GM18505 (cell line): ENCODE measurements around the gene XPA.

Experiments
- ATAC-seq: cut with Tn5 transposase; IDR thresholded peaks from one replicate; pipeline ENCODE4 v1.9.1; 2021; ENCODE audit not compliant: unreplicated experiment
- POLR2A ChIP-seq: IDR thresholded peaks from 4 replicates; pipeline ENCODE4 v1.6.1; 2011; ENCODE audit warnings: borderline replicate concordance; ENCODE audit not compliant: insufficient read depth, insufficient read length; ENCODE audit errors: extremely low read depth

XPA gene

GRCh38 chr9:97658707-97659106 is 38.4 kb downstream of the XPA start:
- no peak for ATAC-seq
- no peak for TF ChIP-seq POLR2A

DNA sequence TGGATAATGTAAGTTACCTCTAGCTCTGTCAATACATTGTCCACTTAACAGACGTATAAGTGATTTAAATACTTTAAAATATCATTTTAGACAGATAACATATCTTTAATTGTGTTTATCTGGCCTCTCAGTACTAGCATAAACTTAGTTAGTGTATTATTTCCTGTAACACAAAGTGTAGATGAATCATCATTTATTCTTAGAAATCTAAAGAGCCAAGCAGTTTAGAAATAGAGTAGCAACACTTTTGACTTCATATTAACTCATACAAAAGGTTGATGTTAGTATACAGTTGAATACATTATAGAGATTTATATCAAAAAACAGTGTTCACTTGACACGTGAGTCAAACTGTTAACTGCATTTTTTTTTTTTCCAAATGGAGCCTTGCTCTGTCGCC is 45.5 kb downstream of the XPA start:
- ATAC-seq = no peak
- no peak for TF ChIP-seq POLR2A

- no peak for ATAC-seq
- no peak for TF ChIP-seq POLR2A
Observed at GRCh38 chr9:97647996-97648395, 49.1 kb downstream of the XPA start.

DNA sequence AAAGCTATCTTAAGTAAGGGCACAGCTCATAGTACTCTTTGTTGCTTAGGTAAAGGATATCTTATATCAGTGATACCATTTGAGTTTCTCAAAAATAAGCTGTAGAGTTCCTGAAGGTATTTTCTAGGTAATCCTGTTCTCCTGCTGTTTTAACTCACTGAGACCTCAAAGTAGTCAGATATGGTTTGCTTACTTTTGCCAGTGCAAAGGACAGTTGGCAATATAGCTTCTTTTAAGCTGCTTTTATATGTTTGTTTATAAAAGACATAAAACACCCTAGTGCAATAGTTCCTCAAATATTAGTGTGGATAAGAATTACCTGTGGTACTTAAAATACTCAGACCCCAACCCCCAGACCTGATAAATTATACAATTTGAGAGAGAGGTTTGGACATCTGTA is 51.4 kb downstream of the XPA start:
- ATAC-seq = no peak
- TF ChIP-seq POLR2A = no peak

DNA sequence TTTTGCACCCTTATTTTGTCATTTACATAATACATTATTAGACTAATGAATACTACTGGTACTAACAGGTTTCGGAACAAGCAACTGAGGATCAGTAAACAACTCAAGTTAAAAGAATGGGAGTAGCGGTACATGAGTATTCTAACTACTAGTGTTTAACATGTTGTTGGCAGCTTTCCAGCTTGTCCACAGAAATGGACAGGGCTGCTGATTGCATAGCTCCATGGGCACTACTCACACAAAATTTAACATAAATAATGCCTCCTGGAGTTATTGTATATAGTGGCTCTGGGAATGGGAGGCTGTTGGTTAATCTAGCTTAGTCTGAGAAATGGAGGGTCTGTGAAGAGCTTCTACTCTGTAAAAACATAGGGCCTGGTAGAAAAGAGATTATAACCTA is 56.8 kb downstream of the XPA start:
- no peak for TF ChIP-seq POLR2A
- no peak for ATAC-seq

- ATAC-seq = no peak
- no peak for TF ChIP-seq POLR2A
Observed at GRCh38 chr9:97638666-97639065, 58.5 kb downstream of the XPA start.

- no peak for ATAC-seq
- no peak for TF ChIP-seq POLR2A
Observed at GRCh38 chr9:97636903-97637302, 60.2 kb downstream of the XPA start.

DNA sequence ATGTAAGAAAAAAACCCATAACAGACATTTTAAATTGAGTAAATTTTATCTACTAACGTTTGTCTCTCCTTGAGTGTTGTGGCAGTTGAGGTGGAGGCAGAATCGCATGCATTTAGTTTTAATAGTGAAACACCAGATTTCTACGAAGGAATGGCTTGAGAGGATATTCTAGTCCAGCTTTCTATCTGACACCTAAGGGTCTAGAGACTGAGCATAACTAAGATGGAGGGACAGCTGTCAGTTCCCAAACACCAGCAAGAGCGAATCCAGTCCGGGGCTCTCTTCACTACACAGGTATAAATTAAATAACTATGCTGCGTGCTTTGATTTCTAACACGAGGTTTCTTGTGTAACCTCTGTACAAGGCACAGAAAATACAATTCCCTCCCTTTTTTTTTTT is 62.1 kb downstream of the XPA start:
- no peak for TF ChIP-seq POLR2A
- no peak for ATAC-seq

DNA sequence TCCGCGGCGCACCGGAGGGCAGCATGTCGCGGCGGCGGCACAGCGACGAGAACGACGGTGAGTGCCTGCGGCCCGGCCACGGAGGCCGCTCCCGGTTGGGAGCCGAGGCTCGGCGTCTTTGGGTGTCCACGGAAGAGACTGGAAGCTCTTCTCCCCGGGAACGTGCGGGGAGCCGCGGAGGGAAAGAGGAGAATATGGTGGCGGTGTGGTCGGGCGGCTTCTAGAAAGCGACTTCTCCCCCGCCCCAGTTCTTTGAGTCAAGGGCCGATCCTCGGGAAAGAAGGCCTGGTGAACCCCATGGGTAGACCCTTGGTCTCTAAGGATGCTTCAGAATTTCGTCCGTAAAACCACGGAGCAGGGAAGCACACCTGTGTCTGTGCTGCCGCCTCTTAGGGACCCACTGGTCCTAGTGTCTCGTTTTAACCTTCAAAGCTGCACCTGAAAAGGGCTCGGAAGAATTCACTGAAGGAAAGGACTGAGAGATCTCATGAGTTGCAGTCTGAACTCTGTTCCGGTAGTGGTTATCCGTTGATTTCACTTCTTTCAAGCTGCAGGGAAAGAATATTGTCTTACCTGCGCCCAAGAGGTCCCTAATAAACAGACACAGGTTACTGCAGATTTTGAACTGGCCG is 63.2 kb downstream of the XPA start:
- no peak for ATAC-seq
- no peak for TF ChIP-seq POLR2A

- TF ChIP-seq POLR2A = peak; percentile 92
- ATAC-seq = peak; percentile 87
Observed at GRCh38 chr9:97632985-97633858, 63.9 kb downstream of the XPA start, which contains the start of the genes NCBP1 and TSTD2. Gene NCBP1, plus strand, starts transcription at chr9:97633821. Its CDS starts 61 bp downstream, at chr9:97633882. Gene TSTD2, minus strand, starts transcription at chr9:97633368. Its CDS starts 5,806 bp downstream, at chr9:97627562.

GRCh38 chr9:97632248-97632984 is 64.7 kb downstream of the XPA start:
- ATAC-seq = no peak
- TF ChIP-seq POLR2A = no peak

DNA sequence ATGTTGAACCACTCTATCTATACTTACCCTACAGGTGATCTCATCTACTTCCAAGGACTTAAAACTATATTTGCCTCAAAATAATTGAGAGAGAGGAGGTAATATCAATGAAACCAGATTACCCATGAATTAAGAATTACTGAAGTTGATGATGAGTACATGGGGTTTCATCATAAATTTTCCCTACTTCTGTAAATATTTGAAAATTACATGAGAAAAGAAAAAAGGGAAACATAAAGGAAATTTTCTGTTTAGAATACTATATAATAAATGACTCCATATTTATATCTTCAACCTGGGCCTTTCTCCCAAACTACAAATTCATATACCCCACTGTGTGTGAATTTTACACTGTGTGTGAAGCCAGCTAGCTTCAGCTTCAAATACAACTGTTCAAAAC is 66.5 kb downstream of the XPA start:
- no peak for ATAC-seq
- TF ChIP-seq POLR2A = no peak

GRCh38 chr9:97629156-97629555 is 68.0 kb downstream of the XPA start:
- TF ChIP-seq POLR2A = no peak
- no peak for ATAC-seq

- TF ChIP-seq POLR2A = no peak
Observed at GRCh38 chr9:97628668-97629067, 68.5 kb downstream of the XPA start.

DNA sequence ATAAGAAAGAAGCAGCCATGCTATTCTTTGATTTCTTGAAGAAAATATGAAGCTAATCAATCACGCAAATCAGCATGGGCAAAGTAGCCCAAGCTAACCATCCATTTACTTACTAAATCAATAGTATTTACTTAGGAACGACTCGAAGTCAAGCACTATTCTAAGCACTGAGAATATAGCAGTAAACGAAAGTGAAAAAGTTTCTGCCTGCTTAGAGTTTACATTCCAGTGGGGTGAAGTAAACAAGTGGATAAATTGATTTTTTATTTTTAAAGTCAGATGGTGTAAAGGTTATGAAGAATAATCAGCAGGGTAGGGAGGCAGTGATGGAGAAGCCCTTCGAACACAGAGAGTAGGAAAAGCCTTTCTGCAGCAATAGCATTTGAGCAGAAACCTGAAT is 69.5 kb downstream of the XPA start:
- TF ChIP-seq POLR2A = no peak
- ATAC-seq = no peak

More at GRCh38 chr9:97628668-97629067, 68.5 kb downstream of the XPA start:
- no peak for ATAC-seq
